MM.1S (cell line): Measurements from ENCODE around the gene SPTLC1.

Source experiments
- DNase-seq: peaks from one replicate; pipeline ENCODE4 v3.0.0-alpha.2; 2015
- H2AFZ ChIP-seq: fragments of 300-600 bp; sonication (generic); 2 replicates; pipeline ENCODE4 v1.6.0; 2016; ENCODE audit warnings: antibody characterized with exemption, low read length
- H3F3A ChIP-seq: fragments of 300-600 bp; sonication (generic); 2 replicates; pipeline ENCODE4 v1.6.1; 2016; ENCODE audit warnings: mild to moderate bottlenecking, antibody characterized with exemption, low read length, moderate library complexity, mixed read lengths; ENCODE audit not compliant: insufficient read depth
- H3K27ac ChIP-seq: fragments of 300-600 bp; sonication (generic); 2 replicates; pipeline ENCODE4 v1.5.1; 2016; ENCODE audit warnings: mild to moderate bottlenecking, low read length
- H3K27me3 ChIP-seq: fragments of 300-600 bp; sonication (generic); replicated peaks from 2 replicates; pipeline ENCODE4 v1.6.0; 2016; ENCODE audit warnings: low read length; ENCODE audit not compliant: insufficient read depth
- H3K36me3 ChIP-seq: fragments of 300-600 bp; sonication (generic); replicated peaks from 2 replicates; pipeline ENCODE4 v1.6.1; 2016; ENCODE audit warnings: mild to moderate bottlenecking, low read length, mixed read lengths; ENCODE audit not compliant: insufficient read depth
- H3K4me1 ChIP-seq: fragments of 300-600 bp; sonication (generic); 2 replicates; pipeline ENCODE4 v1.6.1; 2016; ENCODE audit warnings: low read length, mixed read lengths
- H3K4me2 ChIP-seq: fragments of 300-600 bp; sonication (generic); 2 replicates; pipeline ENCODE4 v1.6.0; 2016; ENCODE audit warnings: low read depth, low read length
- H3K4me3 ChIP-seq: fragments of 300-600 bp; sonication (generic); 2 replicates; pipeline ENCODE4 v1.5.1; 2016; ENCODE audit warnings: low read length, mixed read lengths
- H3K79me2 ChIP-seq: fragments of 300-600 bp; sonication (generic); 2 replicates; pipeline ENCODE4 v1.6.1; 2016; ENCODE audit warnings: mixed run types, low read length, mixed read lengths
- H3K9ac ChIP-seq: fragments of 300-600 bp; sonication (generic); 2 replicates; pipeline ENCODE4 v1.6.1; 2016; ENCODE audit warnings: low read length, mixed read lengths
- H3K9me2 ChIP-seq: fragments of 300-600 bp; sonication (generic); replicated peaks from 2 replicates; pipeline ENCODE4 v1.6.1; 2016; ENCODE audit warnings: mild to moderate bottlenecking, low read length, mixed read lengths; ENCODE audit not compliant: insufficient read depth
- H3K9me3 ChIP-seq: fragments of 300-600 bp; sonication (generic); replicated peaks from 2 replicates; pipeline ENCODE4 v1.6.1; 2016; ENCODE audit warnings: mild to moderate bottlenecking, low read length, mixed read lengths; ENCODE audit not compliant: insufficient read depth
- H4K20me1 ChIP-seq: fragments of 300-600 bp; sonication (generic); 2 replicates; pipeline ENCODE4 v1.6.1; 2016; ENCODE audit warnings: mild to moderate bottlenecking, low read length, moderate library complexity, mixed read lengths; ENCODE audit not compliant: insufficient read depth
- CTCF ChIP-seq: fragments of 300-600 bp; sonication (generic); IDR thresholded peaks from 2 replicates; pipeline ENCODE4 v1.5.1; 2016; ENCODE audit warnings: antibody characterized with exemption, low read length, mixed read lengths
- EZH2 ChIP-seq: fragments of 300-600 bp; sonication (generic); optimal IDR thresholded peaks from 2 replicates; pipeline ENCODE3; 2017; ENCODE audit warnings: low read depth, mild to moderate bottlenecking, antibody characterized with exemption, low read length, mixed read lengths
- EZH2phosphoT487 ChIP-seq: fragments of 300-600 bp; sonication (generic); IDR thresholded peaks from 2 replicates; pipeline ENCODE4 v1.6.1; 2018; ENCODE audit warnings: antibody characterized with exemption, low read length

The SPTLC1 gene

GRCh38 chr9:92095236-92095635, 20.0 kb downstream of the SPTLC1 start:
- H3K4me2 ChIP-seq: no peak overlapping the region
- no peaks in the 10 kb centered on the region for H3K36me3 ChIP-seq
- H3K79me2 ChIP-seq: peaks cover 14% of the 10 kb centered on the region; the same call in 1 of the 2 replicates

GRCh38 chr9:92094655-92095054, 20.6 kb downstream of the SPTLC1 start:
- Histone ChIP-seq H3K36me3 (no peaks in the 10 kb centered on the region), H3F3A (no peaks in the 10 kb centered on the region), H3K4me1 (no peaks in the 10 kb centered on the region), H3K27ac (no peak overlapping the region), H3K9me2 (no peaks in the 10 kb centered on the region), H3K27me3 (no peaks in the 10 kb centered on the region), H3K9ac (no peak overlapping the region), H3K4me3 (no peak overlapping the region), H4K20me1 (no peaks in the 10 kb centered on the region), H3K79me2 (peaks cover 14% of the 10 kb centered on the region; the same call in 1 of the 2 replicates), H3K9me3 (no peaks in the 10 kb centered on the region), H2AFZ (no peak overlapping the region), H3K4me2 (no peak overlapping the region)
- TF ChIP-seq CTCF: no peak
- TF ChIP-seq EZH2: no peak
- TF ChIP-seq EZH2phosphoT487: no peak
- no peak for DNase-seq

More at GRCh38 chr9:92095236-92095635, 20.0 kb downstream of the SPTLC1 start:
- Histone ChIP-seq H4K20me1 (no peaks in the 10 kb centered on the region), H3K4me3 (no peak overlapping the region), H3F3A (no peaks in the 10 kb centered on the region), H3K27me3 (no peaks in the 10 kb centered on the region), H3K9me3 (no peaks in the 10 kb centered on the region), H3K4me1 (no peaks in the 10 kb centered on the region), H3K9ac (no peak overlapping the region), H2AFZ (no peak overlapping the region), H3K27ac (no peak overlapping the region), H3K9me2 (no peaks in the 10 kb centered on the region)
- TF ChIP-seq EZH2phosphoT487 (no peak), CTCF (no peak), EZH2 (no peak)
- no peak for DNase-seq

DNA sequence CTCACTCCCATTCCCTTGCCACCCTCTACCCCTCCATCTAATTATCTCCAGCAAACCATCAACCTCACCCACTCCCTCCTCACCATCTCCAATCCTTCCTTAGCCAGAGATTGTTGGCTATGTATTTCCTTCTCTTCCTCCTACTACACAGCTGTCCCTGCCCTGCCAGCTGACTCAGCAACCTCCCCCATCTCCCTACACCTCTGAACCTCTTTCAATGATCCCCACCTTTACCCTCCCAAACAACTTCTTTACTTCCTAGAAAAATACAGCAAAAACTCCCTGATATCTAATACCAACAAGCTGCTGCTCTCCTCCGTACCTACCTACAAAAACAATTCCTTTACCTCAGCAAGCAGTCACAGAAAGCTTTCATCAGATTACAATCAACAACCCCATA, 37.3 kb downstream of the SPTLC1 start:
- H3K36me3 ChIP-seq: no peaks in the 10 kb centered on the region
- 0 out of 2 replicates have a peak, but pooled peaks cover 4% of the 10 kb centered on the region for H3K79me2 ChIP-seq
- H3K9ac ChIP-seq: no peak overlapping the region
- no peak for DNase-seq
- H3K4me1 ChIP-seq: no peaks in the 10 kb centered on the region
- H2AFZ ChIP-seq: no peak overlapping the region
- H3K9me3 ChIP-seq: no peaks in the 10 kb centered on the region
- no peak overlapping the region for H3K27ac ChIP-seq
- H3K4me2 ChIP-seq: no peak overlapping the region
- H3K9me2 ChIP-seq: no peaks in the 10 kb centered on the region
- no peaks in the 10 kb centered on the region for H4K20me1 ChIP-seq
- H3F3A ChIP-seq: no peaks in the 10 kb centered on the region
- no peak overlapping the region for H3K4me3 ChIP-seq
- no peaks in the 10 kb centered on the region for H3K27me3 ChIP-seq
- TF ChIP-seq EZH2phosphoT487 (no peak), EZH2 (no peak), CTCF (no peak)
